Vagina (tissue), 2 donors: ENCODE measurements around the gene ACACA.

Source experiments
- POLR2AphosphoS5 ChIP-seq, 2 donors: sonication (generic); formaldehyde crosslinking; IDR thresholded peaks; one replicate each; pipeline ENCODE4 v1.9.0; 2017; ENCODE audit warnings: antibody characterized with exemption in 2 of 2, mild to moderate bottlenecking in 2 of 2, low read depth in 1 of 2; ENCODE audit not compliant: insufficient read depth in 1 of 2
- TF ChIP-seq, protein P1 (sequence below), 3 experiments: fragments of 450-650 bp in 2 of 3; fragments of 200-600 bp in 1 of 3; sonication (generic) in 1 of 3; IDR thresholded peaks; one replicate each; pipeline ENCODE4 v1.5.1; 2017 to 2019; ENCODE audit warnings: antibody characterized with exemption in 3 of 3, mild to moderate bottlenecking in 2 of 3, moderate library complexity in 2 of 3

DNA sequence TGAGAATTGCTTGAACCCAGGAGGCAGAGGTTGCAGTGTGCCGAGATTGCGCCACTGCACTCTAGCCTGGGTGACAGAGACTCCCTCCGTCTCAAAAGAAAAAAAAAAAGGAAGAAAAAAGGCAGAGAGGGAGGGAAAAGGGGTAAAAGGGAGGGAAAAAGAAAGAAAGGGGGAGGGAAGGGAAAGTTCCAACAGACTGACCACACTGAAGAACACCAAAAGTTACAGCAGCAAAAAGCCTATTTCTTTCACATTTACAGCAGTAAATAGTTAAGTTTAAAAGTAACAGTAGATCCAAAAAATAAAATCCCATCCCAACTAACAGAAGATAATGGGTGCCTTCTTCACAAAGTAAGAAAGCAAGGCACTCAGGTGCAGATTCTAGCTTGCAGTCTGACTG is 67.8 kb downstream of the ACACA start:
- no peak for TF ChIP-seq POLR2AphosphoS5 (IDR thresholded peaks at IDR 0.05; ENCODE audit: insufficient read depth in 1 of 2, low read depth in 1 of 2)
- TF ChIP-seq, protein P1, sequence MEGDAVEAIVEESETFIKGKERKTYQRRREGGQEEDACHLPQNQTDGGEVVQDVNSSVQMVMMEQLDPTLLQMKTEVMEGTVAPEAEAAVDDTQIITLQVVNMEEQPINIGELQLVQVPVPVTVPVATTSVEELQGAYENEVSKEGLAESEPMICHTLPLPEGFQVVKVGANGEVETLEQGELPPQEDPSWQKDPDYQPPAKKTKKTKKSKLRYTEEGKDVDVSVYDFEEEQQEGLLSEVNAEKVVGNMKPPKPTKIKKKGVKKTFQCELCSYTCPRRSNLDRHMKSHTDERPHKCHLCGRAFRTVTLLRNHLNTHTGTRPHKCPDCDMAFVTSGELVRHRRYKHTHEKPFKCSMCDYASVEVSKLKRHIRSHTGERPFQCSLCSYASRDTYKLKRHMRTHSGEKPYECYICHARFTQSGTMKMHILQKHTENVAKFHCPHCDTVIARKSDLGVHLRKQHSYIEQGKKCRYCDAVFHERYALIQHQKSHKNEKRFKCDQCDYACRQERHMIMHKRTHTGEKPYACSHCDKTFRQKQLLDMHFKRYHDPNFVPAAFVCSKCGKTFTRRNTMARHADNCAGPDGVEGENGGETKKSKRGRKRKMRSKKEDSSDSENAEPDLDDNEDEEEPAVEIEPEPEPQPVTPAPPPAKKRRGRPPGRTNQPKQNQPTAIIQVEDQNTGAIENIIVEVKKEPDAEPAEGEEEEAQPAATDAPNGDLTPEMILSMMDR (IDR thresholded peaks at IDR 0.05): no peak
